Astrocyte (in vitro differentiated cells and primary cell): ENCODE data around the gene ZC3H18. TPM values are rescaled to one million over a fixed set of nuclear protein-coding genes. Genes with fewer than 3 reads are reported as not detected.

ENCODE experiments used
- DNase-seq: peaks from one replicate; pipeline ENCODE4 v3.0.0-alpha.2; 2010; ENCODE audit warnings: low read depth
- FAIRE-seq: peaks from 2 replicates; lab custom pipeline; 2011; peaks lifted over from hg19 to GRCh38; lab: Jason Lieb, UNC
- H2AFZ ChIP-seq: 2 replicates; pipeline ENCODE4 v1.6.0; 2012; ENCODE audit warnings: low read depth, low read length, inconsistent platforms
- H3K27ac ChIP-seq: 2 replicates; pipeline ENCODE4 v1.5.1; 2011; ENCODE audit warnings: low read depth, low read length, inconsistent platforms
- H3K27me3 ChIP-seq: 2 replicates; pipeline ENCODE4 v1.6.0; 2011; ENCODE audit warnings: low read length, inconsistent platforms; ENCODE audit not compliant: insufficient read depth
- H3K36me3 ChIP-seq: 2 replicates; pipeline ENCODE4 v1.5.1; 2011; ENCODE audit warnings: low read length, inconsistent platforms; ENCODE audit not compliant: insufficient read depth
- H3K4me1 ChIP-seq: 2 replicates; pipeline ENCODE4 v1.5.1; 2011; ENCODE audit warnings: low read length, inconsistent platforms; ENCODE audit not compliant: insufficient read depth
- H3K4me2 ChIP-seq: 2 replicates; pipeline ENCODE4 v1.6.0; 2012; ENCODE audit warnings: low read length, inconsistent platforms
- H3K4me3 ChIP-seq: 2 replicates; pipeline ENCODE4 v1.5.1; 2011; ENCODE audit warnings: low read depth, mild to moderate bottlenecking, low read length, inconsistent platforms; ENCODE audit not compliant: insufficient read depth
- H3K79me2 ChIP-seq: 2 replicates; pipeline ENCODE4 v1.6.0; 2012; ENCODE audit warnings: mild to moderate bottlenecking, low read length, inconsistent platforms; ENCODE audit not compliant: insufficient read depth
- H3K9ac ChIP-seq: 2 replicates; pipeline ENCODE4 v1.6.0; 2012; ENCODE audit warnings: mild to moderate bottlenecking, low read length, inconsistent platforms
- H3K9me3 ChIP-seq: 2 replicates; pipeline ENCODE4 v1.5.1; 2012; ENCODE audit warnings: low read depth, mild to moderate bottlenecking, low read length, inconsistent platforms; ENCODE audit not compliant: insufficient read depth
- H4K20me1 ChIP-seq: 2 replicates; pipeline ENCODE4 v1.6.0; 2012; ENCODE audit warnings: low read length, inconsistent platforms; ENCODE audit not compliant: insufficient read depth
- H3K27ac Mint-ChIP-seq: one replicate; pipeline ENCODE4 v1.8.0; 2021; ENCODE audit warnings: mild to moderate bottlenecking, mixed read lengths; ENCODE audit not compliant: unreplicated experiment
- H3K27me3 Mint-ChIP-seq: one replicate; pipeline ENCODE4 v1.8.0; 2021; ENCODE audit warnings: low read depth, mixed read lengths; ENCODE audit not compliant: unreplicated experiment
- H3K36me3 Mint-ChIP-seq: one replicate; pipeline ENCODE4 v1.8.0; 2021; ENCODE audit warnings: low read depth, mixed read lengths; ENCODE audit not compliant: unreplicated experiment
- H3K4me1 Mint-ChIP-seq: one replicate; pipeline ENCODE4 v1.8.0; 2021; ENCODE audit warnings: low read depth, mixed read lengths; ENCODE audit not compliant: unreplicated experiment
- H3K4me3 Mint-ChIP-seq: one replicate; pipeline ENCODE4 v1.8.0; 2021; ENCODE audit warnings: mild to moderate bottlenecking, moderate library complexity, mixed read lengths; ENCODE audit not compliant: unreplicated experiment
- H3K9me3 Mint-ChIP-seq: one replicate; pipeline ENCODE4 v1.8.0; 2021; ENCODE audit warnings: mild to moderate bottlenecking, mixed read lengths; ENCODE audit not compliant: unreplicated experiment
- EZH2 ChIP-seq: IDR thresholded peaks from 2 replicates; pipeline ENCODE4 v1.6.1; 2012; ENCODE audit warnings: mild to moderate bottlenecking, low read length, inconsistent platforms; ENCODE audit not compliant: insufficient read depth
- total RNA-seq: library from RNA; stranded (reverse); gene quantifications from 2 replicates; pipeline ENCODE4 v1.2.1, GENCODE V29; 2021
- TF ChIP-seq, protein P1 (sequence below): IDR thresholded peaks from 2 replicates; pipeline ENCODE4 v1.5.1; 2011; ENCODE audit warnings: low read depth, mild to moderate bottlenecking, inconsistent platforms, low read length, moderate library complexity; ENCODE audit not compliant: insufficient read depth

Gene ZC3H18
- total RNA-seq, 1 donor from 2014 or later, result 32.8 TPM

DNA sequence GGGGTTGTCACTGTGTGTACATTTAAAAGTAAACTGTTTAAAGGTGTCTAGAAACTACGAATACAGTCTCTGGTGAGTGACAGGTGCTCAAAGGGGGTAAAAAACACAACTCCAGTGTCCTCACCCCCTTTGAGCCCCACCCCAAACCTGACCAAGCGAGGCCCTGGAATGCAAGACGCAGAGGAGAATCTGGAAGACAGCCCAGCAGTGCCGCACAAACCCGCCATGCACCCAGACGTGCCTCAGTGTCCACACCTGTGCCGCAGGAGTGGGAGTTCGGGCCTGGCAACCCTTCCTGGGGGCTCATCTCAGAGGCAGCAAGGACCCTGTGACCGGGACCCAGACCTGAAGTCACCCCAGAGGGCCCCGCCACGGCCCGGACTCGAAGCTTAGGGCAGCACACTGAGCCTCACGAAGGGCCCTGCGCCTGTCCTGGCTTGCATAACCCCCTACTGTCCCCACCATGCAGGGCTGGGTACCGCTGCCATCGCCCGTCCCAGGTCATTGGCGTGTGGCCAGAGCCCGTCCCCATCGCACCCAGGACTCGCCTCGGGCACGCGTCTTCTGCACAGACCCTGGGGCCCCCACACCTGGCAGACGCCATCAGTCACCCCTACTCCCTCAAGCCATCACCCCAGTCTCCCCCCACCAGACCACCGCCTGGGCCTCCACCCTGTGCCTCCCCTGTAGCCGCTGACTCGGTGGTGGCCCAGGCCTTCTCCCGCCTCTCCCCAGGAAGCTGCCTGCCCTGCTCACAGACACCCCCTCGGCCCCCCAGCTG is 33.0 kb upstream of the ZC3H18 start:
- Mint-ChIP-seq H3K4me1 (peaks cover 4% of the 10 kb centered on the region), H3K9me3 (peaks cover 4% of the 10 kb centered on the region), H3K27ac (no peak overlapping the region), H3K36me3 (peaks cover 5% of the 10 kb centered on the region), H3K27me3 (peaks cover 16% of the 10 kb centered on the region), H3K4me3 (no peak overlapping the region)
- Histone ChIP-seq H3K9me3 (peaks cover 4% of the 10 kb centered on the region), H4K20me1 (peaks cover 9% of the 10 kb centered on the region), H3K4me2 (no peak overlapping the region), H3K9ac (no peak overlapping the region), H3K4me3 (no peak overlapping the region), H3K4me1 (peaks cover 12% of the 10 kb centered on the region), H3K27ac (no peak overlapping the region), H2AFZ (no peak overlapping the region), H3K27me3 (peaks cover 28% of the 10 kb centered on the region), H3K36me3 (no peaks in the 10 kb centered on the region), H3K79me2 (no peaks in the 10 kb centered on the region)
- FAIRE-seq, result no peak
- no peak for DNase-seq
- no peak for TF ChIP-seq EZH2
- TF ChIP-seq, protein P1, sequence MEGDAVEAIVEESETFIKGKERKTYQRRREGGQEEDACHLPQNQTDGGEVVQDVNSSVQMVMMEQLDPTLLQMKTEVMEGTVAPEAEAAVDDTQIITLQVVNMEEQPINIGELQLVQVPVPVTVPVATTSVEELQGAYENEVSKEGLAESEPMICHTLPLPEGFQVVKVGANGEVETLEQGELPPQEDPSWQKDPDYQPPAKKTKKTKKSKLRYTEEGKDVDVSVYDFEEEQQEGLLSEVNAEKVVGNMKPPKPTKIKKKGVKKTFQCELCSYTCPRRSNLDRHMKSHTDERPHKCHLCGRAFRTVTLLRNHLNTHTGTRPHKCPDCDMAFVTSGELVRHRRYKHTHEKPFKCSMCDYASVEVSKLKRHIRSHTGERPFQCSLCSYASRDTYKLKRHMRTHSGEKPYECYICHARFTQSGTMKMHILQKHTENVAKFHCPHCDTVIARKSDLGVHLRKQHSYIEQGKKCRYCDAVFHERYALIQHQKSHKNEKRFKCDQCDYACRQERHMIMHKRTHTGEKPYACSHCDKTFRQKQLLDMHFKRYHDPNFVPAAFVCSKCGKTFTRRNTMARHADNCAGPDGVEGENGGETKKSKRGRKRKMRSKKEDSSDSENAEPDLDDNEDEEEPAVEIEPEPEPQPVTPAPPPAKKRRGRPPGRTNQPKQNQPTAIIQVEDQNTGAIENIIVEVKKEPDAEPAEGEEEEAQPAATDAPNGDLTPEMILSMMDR, result no peak

DNA sequence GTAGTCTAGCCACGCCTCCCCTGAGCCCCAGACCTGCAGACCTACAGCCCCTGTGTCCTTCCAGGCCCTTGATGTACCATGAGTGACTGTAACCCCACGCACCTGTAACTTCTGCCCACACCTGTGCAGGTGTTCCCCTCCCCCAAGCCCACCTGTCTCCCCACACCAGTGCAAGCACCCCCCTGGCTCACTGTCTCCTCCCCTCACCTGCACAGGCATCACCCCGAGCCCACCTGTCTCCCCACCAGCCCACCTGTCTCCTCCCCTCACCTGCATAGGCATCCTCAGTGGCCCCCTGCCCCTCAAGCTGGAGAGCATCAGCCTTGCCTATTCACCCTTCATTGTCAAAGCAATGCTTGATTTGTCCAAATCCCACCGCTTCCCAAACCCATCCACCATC is 32.3 kb upstream of the ZC3H18 start:
- Histone ChIP-seq H3K4me2 (no peak overlapping the region), H4K20me1 (peaks cover 9% of the 10 kb centered on the region), H3K4me1 (peaks cover 12% of the 10 kb centered on the region), H3K27ac (no peak overlapping the region), H3K9ac (no peak overlapping the region), H3K4me3 (no peak overlapping the region), H3K79me2 (no peaks in the 10 kb centered on the region), H2AFZ (no peak overlapping the region), H3K9me3 (peaks cover 10% of the 10 kb centered on the region), H3K27me3 (peaks cover 28% of the 10 kb centered on the region), H3K36me3 (no peaks in the 10 kb centered on the region)
- Mint-ChIP-seq H3K27ac (peak overlapping the region; percentile 36), H3K4me3 (no peak overlapping the region), H3K9me3 (peaks cover 11% of the 10 kb centered on the region), H3K27me3 (peaks cover 18% of the 10 kb centered on the region), H3K4me1 (peaks cover 4% of the 10 kb centered on the region), H3K36me3 (peaks cover 8% of the 10 kb centered on the region)
- DNase-seq (no peak), FAIRE-seq (no peak)
- TF ChIP-seq EZH2, result no peak
- TF ChIP-seq, protein P1, result no peak
